ENCODE data around the gene PANK2. TPM values are rescaled to one million over a fixed set of nuclear protein-coding genes. Genes with fewer than 3 reads are reported as not detected.

Gene PANK2
- total and polyA plus RNA-seq, 10 of the 15 experiments (the other 5 are each of a cell fraction or from before 2014, with no cell fraction given): 13.2 to 43.4 (median 33.3) TPM

DNA sequence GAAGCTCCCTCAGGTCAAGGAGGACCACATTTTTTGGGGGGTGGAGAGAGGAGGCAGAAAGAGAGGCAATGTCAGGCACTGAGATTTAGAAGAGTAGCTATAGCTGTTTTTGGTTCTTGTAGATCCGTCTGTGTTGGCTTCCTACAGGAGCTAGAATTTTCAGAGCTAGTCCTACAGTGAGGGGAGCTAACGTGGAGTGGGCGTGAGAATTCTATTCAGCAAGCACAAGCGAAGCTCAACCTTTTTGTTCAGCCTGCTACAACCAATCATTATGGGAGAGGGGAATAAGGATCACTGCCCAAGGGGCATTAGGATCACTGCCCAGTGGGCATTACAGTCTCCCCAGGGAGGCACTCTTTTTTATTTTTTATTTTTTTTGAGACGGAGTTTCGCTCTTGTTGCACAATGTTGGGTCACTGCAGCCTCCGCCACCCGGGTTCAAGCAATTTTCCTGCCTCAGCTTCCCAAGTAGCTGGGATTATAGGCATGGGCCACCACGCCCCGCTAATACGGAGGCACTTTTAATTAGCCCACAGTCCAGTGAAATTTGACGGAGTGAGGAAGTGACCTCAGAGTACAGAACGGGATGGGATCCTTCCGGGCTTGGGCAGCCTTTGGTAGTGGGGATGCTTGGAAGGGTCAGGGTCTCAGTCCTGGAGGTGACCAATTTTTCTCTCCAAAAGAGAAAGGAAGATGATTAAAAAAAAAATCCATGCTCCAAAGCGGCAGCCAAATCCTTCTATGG lies 1.1 kb upstream of the PANK2 start:
- no peaks in the 10 kb centered on the region for H3K9me3 ChIP-seq (replicated peaks; ENCODE audit: control insufficient read depth, insufficient read depth, low read length)
- 6% methylated on average over 15 of the region's 15 CpGs for WGBS (ENCODE audit: insufficient coverage, insufficient replicate concordance, low lambda C conversion rate, missing lambda C conversion rate)
- peak overlapping the region; percentile 90 for H3K9ac ChIP-seq (ENCODE audit: control insufficient read depth, insufficient read depth, low read length)
- H3K4me3 ChIP-seq: peak overlapping the region; percentile 78
- no peak for TF ChIP-seq KDM1A (IDR thresholded peaks at IDR 0.05; ENCODE audit: borderline replicate concordance)
- TF ChIP-seq WRNIP1 (IDR thresholded peaks at IDR 0.05; ENCODE audit: borderline replicate concordance, low read depth, low read length): no peak
- TF ChIP-seq FOXM1 (IDR thresholded peaks at IDR 0.05; ENCODE audit: low read depth, low read length): no peak
- no peak for TF ChIP-seq HDAC2 (IDR thresholded peaks at IDR 0.05)
- no peak for TF ChIP-seq RB1 (IDR thresholded peaks at IDR 0.05; ENCODE audit: borderline replicate concordance)
- no peak for TF ChIP-seq ETV6 (conservative IDR thresholded peaks at IDR 0.05 in 1 of 2, IDR thresholded peaks at IDR 0.05 in 1 of 2; ENCODE audit: borderline replicate concordance in 1 of 2, low read depth in 1 of 2)
- 0 out of 2 replicates have a peak, but pooled peaks have one; percentile 28 for TF ChIP-seq GABPA (IDR thresholded peaks at IDR 0.05; ENCODE audit: low read depth)
- ChIA-PET POLR2A (interaction anchor here (0.7 to 1.3 kb wide), 4 partner anchors 29 to 132 kb away, joined by 3 to 4 read pairs (median 3); partner anchors contain the start of gene AP5S1), SMC1A (ENCODE audit: uncharacterized antibody, unreplicated experiment) (interaction anchor here (0.6 to 2.2 kb wide), 8 partner anchors 27 to 204 kb away, joined by 3 to 9 read pairs (median 4); no protein-coding TSS in a partner anchor), RAD21 (ENCODE audit: unreplicated experiment) (interaction anchor here (0.8 to 2.4 kb wide), 7 partner anchors 18 to 198 kb away, joined by 3 to 9 read pairs (median 4); no protein-coding TSS in a partner anchor), CTCF (interaction anchor here (0.6 to 5.0 kb wide), 13 partner anchors 19 to 197 kb away, joined by 3 to 22 read pairs (median 5); partner anchors contain the start of genes AP5S1 and CENPB)
- TSS peak; percentile 82 for BruUV-seq (replicated peaks)
- ATAC-seq (no peak), FAIRE-seq (no peak), DNase-seq (ENCODE audit: low read depth, low spot score) (no peak)
- H4K20me1 ChIP-seq (ENCODE audit: control insufficient read depth, insufficient read depth): 0 out of 2 replicates have a peak, but pooled peaks cover 8% of the 10 kb centered on the region
- H3K4me2 ChIP-seq (ENCODE audit: control insufficient read depth, insufficient read depth): peak overlapping the region; percentile 78
- H3K36me3 ChIP-seq (ENCODE audit: control insufficient read depth in 2 of 2, insufficient read depth in 2 of 2, low read length in 1 of 2): no peaks in the 10 kb centered on the region
- peak overlapping the region; percentile 93 for H3K27ac ChIP-seq (ENCODE audit: control insufficient read depth, insufficient read depth)
- in situ Hi-C loops (cut with MboI): no loop called here
- H2AFZ ChIP-seq (ENCODE audit: control insufficient read depth, low read depth, low read length): peak overlapping the region; percentile 3
- H3K79me2 ChIP-seq (ENCODE audit: control insufficient read depth, insufficient read depth, low read length): peaks cover 56% of the 10 kb centered on the region
- intact Hi-C loops (cut with micrococcal nuclease; ENCODE audit: unreplicated experiment): loop anchor here (1.0 kb wide), 2 partner anchors 126 to 197 kb away; no protein-coding TSS in a partner anchor
- H3K4me1 ChIP-seq (ENCODE audit: control insufficient read depth, insufficient read depth, low read length): peaks cover 12% of the 10 kb centered on the region
- no peaks in the 10 kb centered on the region for H3K27me3 ChIP-seq (replicated peaks in 1 of 2; ENCODE audit: control insufficient read depth in 2 of 2, insufficient read depth in 2 of 2, low read length in 1 of 2)

Data from GM12878 (cell line).